Naive thymus-derived CD4-positive, alpha-beta T cell (primary cell): ENCODE results near the gene DIS3L. TPM values are rescaled to one million over a fixed set of nuclear protein-coding genes. Genes with fewer than 3 reads are reported as not detected.

Source experiments
- ATAC-seq: fragments of 150-1000 bp; cut with Tn5 transposase; 2 replicates; pipeline ENCODE4 v1.10.0; 2021; ENCODE audit warnings: mild to moderate bottlenecking, moderate library complexity
- CTCF ChIA-PET: fragments of 350-600 bp; sonication (Branson Sonifier 250); formaldehyde crosslinking; loops from one replicate; lab custom pipeline; 2021; ENCODE audit warnings: antibody characterized with exemption; lab: Charles Lee
- POLR2A ChIA-PET: fragments of 350-600 bp; sonication (Branson Sonifier 250); formaldehyde crosslinking; loops from one replicate; lab custom pipeline; 2021; ENCODE audit warnings: antibody characterized with exemption, inconsistent platforms; lab: Charles Lee
- DNase-seq, 9 donors: peaks; one replicate each; pipeline versions ENCODE4 v3.0.0 to v3.0.0-alpha.2; 2020 to 2022; ENCODE audit warnings: mixed read lengths in 1 of 9
- H3K27ac ChIP-seq: one replicate; pipeline ENCODE4 v1.7.0; 2013; ENCODE audit warnings: mild to moderate bottlenecking, low read depth, low read length, moderate library complexity
- H3K27me3 ChIP-seq, 2 donors: one replicate each; pipeline ENCODE4 v1.7.0; 2013; ENCODE audit warnings: low read length in 2 of 2, mild to moderate bottlenecking in 2 of 2, moderate library complexity in 2 of 2; ENCODE audit not compliant: control insufficient read depth in 2 of 2, insufficient read depth in 2 of 2
- H3K36me3 ChIP-seq, 3 experiments: 1 replicate in 2 of 3; 2 replicates in 1 of 3; pipeline ENCODE4 v1.7.0; 2013; ENCODE audit warnings: low read length in 3 of 3, mild to moderate bottlenecking in 3 of 3, moderate library complexity in 1 of 3; ENCODE audit not compliant: insufficient read depth in 3 of 3, control insufficient read depth in 2 of 3
- H3K4me1 ChIP-seq, 2 donors: one replicate each; pipeline ENCODE4 v1.7.0; 2013; ENCODE audit warnings: low read length in 2 of 2, mild to moderate bottlenecking in 2 of 2, moderate library complexity in 1 of 2; ENCODE audit not compliant: control insufficient read depth in 2 of 2, insufficient read depth in 2 of 2
- H3K4me3 ChIP-seq: 2 replicates; pipeline ENCODE4 v1.7.0; 2013; ENCODE audit warnings: mild to moderate bottlenecking, low read length
- H3K9me3 ChIP-seq, 3 experiments: 1 replicate in 2 of 3; 2 replicates in 1 of 3; pipeline ENCODE4 v1.7.0; 2013; ENCODE audit warnings: low read length in 3 of 3; ENCODE audit not compliant: control insufficient read depth in 2 of 3
- H3K27ac Mint-ChIP-seq, 9 donors: one replicate each; pipeline ENCODE4 v1.8.0; 2020 to 2022; ENCODE audit warnings: mixed read lengths in 9 of 9, mild to moderate bottlenecking in 8 of 9, moderate library complexity in 5 of 9, inconsistent platforms in 2 of 9
- H3K27me3 Mint-ChIP-seq, 5 donors: one replicate each; pipeline ENCODE4 v1.8.0; 2021 to 2022; ENCODE audit warnings: mixed read lengths in 5 of 5, mild to moderate bottlenecking in 1 of 5
- H3K36me3 Mint-ChIP-seq, 5 donors: one replicate each; pipeline ENCODE4 v1.8.0; 2020 to 2022; ENCODE audit warnings: mixed read lengths in 5 of 5, mild to moderate bottlenecking in 3 of 5, inconsistent platforms in 1 of 5
- H3K4me1 Mint-ChIP-seq, 7 donors: one replicate each; pipeline ENCODE4 v1.8.0; 2020 to 2022; ENCODE audit warnings: mixed read lengths in 7 of 7, mild to moderate bottlenecking in 3 of 7, inconsistent platforms in 1 of 7
- H3K4me3 Mint-ChIP-seq, 10 donors: one replicate each; pipeline ENCODE4 v1.8.0; 2020 to 2022; ENCODE audit warnings: mild to moderate bottlenecking in 10 of 10, mixed read lengths in 10 of 10, moderate library complexity in 6 of 10, inconsistent platforms in 2 of 10
- H3K9me3 Mint-ChIP-seq, 11 donors: one replicate each; pipeline ENCODE4 v1.8.0; 2020 to 2022; ENCODE audit warnings: mixed read lengths in 11 of 11, mild to moderate bottlenecking in 4 of 11, inconsistent platforms in 1 of 11, moderate library complexity in 1 of 11
- intact Hi-C, 2 donors: fragments of 100-400 bp; cut with micrococcal nuclease; formaldehyde crosslinking; loops; one replicate each; pipeline ENCODE4 v1.15.1; 2023
- polyA plus RNA-seq, 2 donors: library from polyadenylated mRNA; unstranded; fragments of 300-500 nt; fragmentation: Illumina TruSeq; gene quantifications; one replicate each; pipeline ENCODE4 v1.2.3, GENCODE V29; 2021
- total RNA-seq, 6 experiments: library from RNA in 5 of 6; stranded (reverse) in 5 of 6; gene quantifications; 1 replicate in 5 of 6; 2 replicates in 1 of 6; pipeline ENCODE4 v1.2.3 and lab custom pipeline; 2021 to 2026

DIS3L gene
- total and polyA plus RNA-seq, 7 experiments from 2014 or later = 25.3 to 48.8 (median 38.1) TPM

DNA sequence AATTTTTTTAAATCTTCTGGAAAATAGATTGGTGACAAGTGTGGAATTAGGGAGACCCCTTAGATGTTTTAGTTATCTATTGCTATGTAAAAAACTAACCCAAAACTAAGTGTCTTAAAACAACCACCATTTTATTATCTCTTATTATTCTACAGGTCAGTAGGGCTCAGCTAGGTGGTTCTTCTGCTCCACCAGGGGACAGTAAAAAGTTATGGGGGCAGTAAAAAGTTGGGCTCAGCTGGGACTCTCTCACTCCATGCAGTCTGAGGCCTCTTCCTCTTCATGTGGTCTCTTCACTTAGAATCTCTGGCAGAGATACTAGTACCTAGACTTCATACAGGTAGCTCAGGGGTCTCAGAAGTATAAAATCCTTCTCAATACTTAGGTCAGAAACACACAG is 18.0 kb upstream of the DIS3L start:
- Histone ChIP-seq H3K27me3 (no peaks in the 10 kb centered on the region), H3K27ac (no peak overlapping the region), H3K4me1 (no peaks in the 10 kb centered on the region), H3K4me3 (no peak overlapping the region), H3K36me3 (no peaks in the 10 kb centered on the region), H3K9me3 (no peaks in the 10 kb centered on the region)
- DNase-seq (no peak), ATAC-seq (no peak)
- ChIA-PET CTCF (no interaction called here), POLR2A (no interaction called here)
- intact Hi-C loops = no loop called here
- Mint-ChIP-seq H3K27me3 (peaks cover 0 to 34% (median 5%) of the 10 kb centered on the region in 5 donors), H3K9me3 (peaks cover 0 to 4% (median 0%) of the 10 kb centered on the region in 11 donors), H3K4me1 (peaks cover 4 to 14% (median 10%) of the 10 kb centered on the region in 7 donors), H3K36me3 (peaks cover 0 to 3% (median 0%) of the 10 kb centered on the region in 5 donors), H3K4me3 (no peak overlapping the region), H3K27ac (no peak overlapping the region)

GRCh38 chr15:66276546-66276945 is 16.8 kb upstream of the DIS3L start:
- Histone ChIP-seq H3K9me3 (no peaks in the 10 kb centered on the region), H3K4me3 (no peak overlapping the region), H3K4me1 (no peaks in the 10 kb centered on the region), H3K27ac (no peak overlapping the region), H3K27me3 (no peaks in the 10 kb centered on the region), H3K36me3 (no peaks in the 10 kb centered on the region)
- peaks cover 0 to 32% (median 0%) of the 10 kb centered on the region in 5 donors for H3K27me3 Mint-ChIP-seq
- ChIA-PET POLR2A (no interaction called here), CTCF (no interaction called here)
- no peak overlapping the region for H3K4me3 Mint-ChIP-seq
- DNase-seq = no peak
- ATAC-seq = no peak
- peaks cover 0 to 4% (median 0%) of the 10 kb centered on the region in 11 donors for H3K9me3 Mint-ChIP-seq
- H3K27ac Mint-ChIP-seq = no peak overlapping the region
- intact Hi-C loops = no loop called here
- peaks cover 0 to 3% (median 0%) of the 10 kb centered on the region in 5 donors for H3K36me3 Mint-ChIP-seq
- H3K4me1 Mint-ChIP-seq = peaks cover 0 to 8% (median 3%) of the 10 kb centered on the region in 7 donors

GRCh38 chr15:66278056-66278455 is 15.3 kb upstream of the DIS3L start:
- H3K4me3 ChIP-seq = no peak overlapping the region
- no peaks in the 10 kb centered on the region for H3K27me3 ChIP-seq
- peaks cover 0 to 4% (median 0%) of the 10 kb centered on the region in 11 donors for H3K9me3 Mint-ChIP-seq
- H3K27ac ChIP-seq = no peak overlapping the region
- H3K4me1 ChIP-seq = no peaks in the 10 kb centered on the region
- CTCF ChIA-PET = no interaction called here
- POLR2A ChIA-PET = no interaction called here
- peaks cover 0 to 35% (median 0%) of the 10 kb centered on the region in 5 donors for H3K27me3 Mint-ChIP-seq
- H3K27ac Mint-ChIP-seq = no peak overlapping the region
- H3K36me3 ChIP-seq = no peaks in the 10 kb centered on the region
- no peak for DNase-seq
- H3K4me1 Mint-ChIP-seq = peaks cover 0 to 8% (median 0%) of the 10 kb centered on the region in 7 donors
- no peak for ATAC-seq
- H3K4me3 Mint-ChIP-seq = no peak overlapping the region
- intact Hi-C loops = no loop called here
- H3K36me3 Mint-ChIP-seq = peaks cover 0 to 3% (median 0%) of the 10 kb centered on the region in 5 donors
- no peaks in the 10 kb centered on the region for H3K9me3 ChIP-seq

- CTCF ChIA-PET = no interaction called here
- H3K4me1 ChIP-seq = no peaks in the 10 kb centered on the region
Observed at GRCh38 chr15:66278671-66279070, 14.7 kb upstream of the DIS3L start.

GRCh38 chr15:66284271-66284670 is 9.1 kb upstream of the DIS3L start:
- Histone ChIP-seq H3K4me3 (no peak overlapping the region), H3K27me3 (no peaks in the 10 kb centered on the region), H3K36me3 (no peaks in the 10 kb centered on the region), H3K4me1 (peaks cover 0 to 5% of the 10 kb centered on the region in 2 donors), H3K9me3 (no peaks in the 10 kb centered on the region), H3K27ac (no peak overlapping the region)
- H3K27me3 Mint-ChIP-seq = peaks cover 0 to 20% (median 0%) of the 10 kb centered on the region in 5 donors
- intact Hi-C loops = no loop called here
- ATAC-seq = no peak
- H3K4me1 Mint-ChIP-seq = peaks cover 0 to 7% (median 5%) of the 10 kb centered on the region in 7 donors
- H3K4me3 Mint-ChIP-seq = no peak overlapping the region
- POLR2A ChIA-PET = interaction anchor here (0.5 to 1.2 kb wide), 2 partner anchors 9 to 10 kb away, joined by 3 read pairs; partner anchors contain the start of gene DIS3L
- CTCF ChIA-PET = no interaction called here
- DNase-seq = no peak
- no peaks in the 10 kb centered on the region for H3K9me3 Mint-ChIP-seq
- no peak overlapping the region for H3K27ac Mint-ChIP-seq
- H3K36me3 Mint-ChIP-seq = no peaks in the 10 kb centered on the region

More at GRCh38 chr15:66278671-66279070, 14.7 kb upstream of the DIS3L start:
- Histone ChIP-seq H3K27me3 (no peaks in the 10 kb centered on the region), H3K9me3 (no peaks in the 10 kb centered on the region), H3K4me3 (no peak overlapping the region), H3K27ac (no peak overlapping the region), H3K36me3 (no peaks in the 10 kb centered on the region)
- intact Hi-C loops = no loop called here
- Mint-ChIP-seq H3K27me3 (peaks cover 0 to 33% (median 0%) of the 10 kb centered on the region in 5 donors), H3K9me3 (peaks cover 0 to 4% (median 0%) of the 10 kb centered on the region in 11 donors), H3K27ac (no peak overlapping the region), H3K36me3 (peaks cover 0 to 3% (median 0%) of the 10 kb centered on the region in 5 donors), H3K4me3 (no peak overlapping the region), H3K4me1 (peaks cover 0 to 8% (median 0%) of the 10 kb centered on the region in 7 donors)
- DNase-seq = no peak
- POLR2A ChIA-PET = no interaction called here
- no peak for ATAC-seq

GRCh38 chr15:66285533-66286280 is 7.7 kb upstream of the DIS3L start:
- ATAC-seq (no peak), DNase-seq (no peak)
- Mint-ChIP-seq H3K27ac (no peak overlapping the region), H3K27me3 (peaks cover 0 to 13% (median 0%) of the 10 kb centered on the region in 5 donors), H3K4me1 (peaks cover 6 to 13% (median 12%) of the 10 kb centered on the region in 7 donors), H3K4me3 (no peak overlapping the region), H3K36me3 (no peaks in the 10 kb centered on the region), H3K9me3 (no peaks in the 10 kb centered on the region)
- CTCF ChIA-PET = interaction anchor here (0.7 kb wide), 1 partner anchor 427 kb away, joined by 3 read pairs; no protein-coding TSS in a partner anchor
- H3K9me3 ChIP-seq = no peaks in the 10 kb centered on the region
- no peak overlapping the region for H3K4me3 ChIP-seq
- no peaks in the 10 kb centered on the region for H3K27me3 ChIP-seq
- H3K27ac ChIP-seq = no peak overlapping the region
- intact Hi-C loops = loop anchor here in 1 of 2 donors (2.0 kb wide), 2 partner anchors 33 to 303 kb away; partner anchors contain the start of gene MEGF11
- H3K36me3 ChIP-seq = no peaks in the 10 kb centered on the region
- H3K4me1 ChIP-seq = peaks cover 0 to 10% of the 10 kb centered on the region in 2 donors
- POLR2A ChIA-PET = interaction anchor here (0.7 kb wide), 1 partner anchor 10 kb away, joined by 4 read pairs; no protein-coding TSS in a partner anchor
